ENCODE measurements around the gene POU6F1. TPM values are rescaled to one million over a fixed set of nuclear protein-coding genes. Genes with fewer than 3 reads are reported as not detected.

Gene POU6F1
- total RNA-seq, 1 donor from 2014 or later = 16.5 TPM

GRCh38 chr12:51246254-51246853, 28.5 kb upstream of the POU6F1 start:
- Histone ChIP-seq H3K27me3 (no peaks in the 10 kb centered on the region), H3K36me3 (peaks cover 0 to 30% of the 10 kb centered on the region in 2 donors), H3K9me3 (no peaks in the 10 kb centered on the region), H3K27ac (no peak overlapping the region), H3K4me3 (no peak overlapping the region), H3K4me1 (peaks cover 24% of the 10 kb centered on the region)
- intact Hi-C loops (cut with DNase I) = no loop called here
- TF ChIP-seq POLR2A (IDR thresholded peaks at IDR 0.05) (no peak), POLR2AphosphoS5 (IDR thresholded peaks at IDR 0.05; ENCODE audit: insufficient read depth in 1 of 2, low read depth in 1 of 2) (no peak), CTCF (IDR thresholded peaks at IDR 0.05) (no peak)
- DNase-seq (ENCODE audit: extremely low spot score in 2 of 2) = no peak

GRCh38 chr12:51245476-51246253, 27.8 kb upstream of the POU6F1 start:
- intact Hi-C loops (cut with DNase I) = no loop called here
- Histone ChIP-seq H3K27me3 (no peaks in the 10 kb centered on the region), H3K27ac (no peak overlapping the region), H3K4me3 (no peak overlapping the region), H3K4me1 (peaks cover 31% of the 10 kb centered on the region), H3K36me3 (peaks cover 0 to 37% of the 10 kb centered on the region in 2 donors), H3K9me3 (no peaks in the 10 kb centered on the region)
- no peak for TF ChIP-seq POLR2AphosphoS5 (IDR thresholded peaks at IDR 0.05; ENCODE audit: insufficient read depth in 1 of 2, low read depth in 1 of 2)
- no peak for TF ChIP-seq POLR2A (IDR thresholded peaks at IDR 0.05)
- TF ChIP-seq CTCF (IDR thresholded peaks at IDR 0.05) = no peak
- DNase-seq (ENCODE audit: extremely low spot score in 2 of 2) = no peak

- Histone ChIP-seq H3K36me3 (peaks cover 0 to 41% of the 10 kb centered on the region in 2 donors), H3K27ac (no peak overlapping the region), H3K9me3 (no peaks in the 10 kb centered on the region), H3K4me3 (no peak overlapping the region), H3K27me3 (no peaks in the 10 kb centered on the region), H3K4me1 (peaks cover 43% of the 10 kb centered on the region)
- intact Hi-C loops (cut with DNase I) = no loop called here
- no peak for TF ChIP-seq CTCF (IDR thresholded peaks at IDR 0.05)
- no peak for DNase-seq (ENCODE audit: extremely low spot score in 2 of 2)
Observed at GRCh38 chr12:51244269-51244668, 26.4 kb upstream of the POU6F1 start.

GRCh38 chr12:51242876-51243275, 25.0 kb upstream of the POU6F1 start:
- H3K9me3 ChIP-seq = no peaks in the 10 kb centered on the region
- H3K4me1 ChIP-seq = peaks cover 45% of the 10 kb centered on the region
- peaks cover 0 to 41% of the 10 kb centered on the region in 2 donors for H3K36me3 ChIP-seq
- no peak overlapping the region for H3K4me3 ChIP-seq
- intact Hi-C loops (cut with DNase I) = no loop called here
- no peaks in the 10 kb centered on the region for H3K27me3 ChIP-seq
- no peak for DNase-seq (ENCODE audit: extremely low spot score in 2 of 2)
- no peak for TF ChIP-seq CTCF (IDR thresholded peaks at IDR 0.05)
- no peak for TF ChIP-seq POLR2A (IDR thresholded peaks at IDR 0.05)
- no peak for TF ChIP-seq POLR2AphosphoS5 (IDR thresholded peaks at IDR 0.05; ENCODE audit: insufficient read depth in 1 of 2, low read depth in 1 of 2)
- no peak overlapping the region for H3K27ac ChIP-seq

- Histone ChIP-seq H3K4me1 (peaks cover 37% of the 10 kb centered on the region), H3K36me3 (peaks cover 0 to 41% of the 10 kb centered on the region in 2 donors)
- intact Hi-C loops (cut with DNase I) = no loop called here
Observed at GRCh38 chr12:51242120-51242519, 24.3 kb upstream of the POU6F1 start.

More at GRCh38 chr12:51242120-51242519, 24.3 kb upstream of the POU6F1 start:
- Histone ChIP-seq H3K27me3 (no peaks in the 10 kb centered on the region), H3K27ac (no peak overlapping the region), H3K9me3 (no peaks in the 10 kb centered on the region), H3K4me3 (no peak overlapping the region)
- no peak for DNase-seq (ENCODE audit: extremely low spot score in 2 of 2)
- no peak for TF ChIP-seq CTCF (IDR thresholded peaks at IDR 0.05)
- no peak for TF ChIP-seq POLR2AphosphoS5 (IDR thresholded peaks at IDR 0.05; ENCODE audit: insufficient read depth in 1 of 2, low read depth in 1 of 2)
- no peak for TF ChIP-seq POLR2A (IDR thresholded peaks at IDR 0.05)
